ENCODE results near the gene RTP2. TPM values are rescaled to one million over a fixed set of nuclear protein-coding genes. Genes with fewer than 3 reads are reported as not detected.

Gene RTP2
- total and polyA plus RNA-seq, 9 donors: not detected

GRCh38 chr3:187679638-187680396 lies 22.5 kb downstream of the RTP2 start:
- no peaks in the 10 kb centered on the region for H3K36me3 ChIP-seq
- intact Hi-C loops (cut with DNase I): loop anchor here (2.0 to 10.0 kb wide), 7 partner anchors 65 to 463 kb away; no protein-coding TSS in a partner anchor
- no peaks in the 10 kb centered on the region for H3K4me1 ChIP-seq (ENCODE audit: insufficient read depth)
- H3K9me3 ChIP-seq: no peaks in the 10 kb centered on the region
- TF ChIP-seq POLR2A (IDR thresholded peaks at IDR 0.05) (no peak), CTCF (IDR thresholded peaks at IDR 0.05) (peak; percentile 55 to 73 (median 63))
- 27 to 29% (median 28%) methylated on average over 7 of the region's 7 CpGs for WGBS, 3 donors
- H3K27me3 ChIP-seq: no peaks in the 10 kb centered on the region
- DNase-seq: peak; percentile 64 to 83 (median 80)
- H3K27ac ChIP-seq: no peak overlapping the region
- no peak overlapping the region for H3K4me3 ChIP-seq

- TF ChIP-seq EP300 (IDR thresholded peaks at IDR 0.05) (no peak), CTCF (IDR thresholded peaks at IDR 0.05) (peak in 2 of 3 donors; percentile 27 to 36), POLR2A (IDR thresholded peaks at IDR 0.05) (no peak)
These were observed 23.6 kb downstream of the RTP2 start for GRCh38 chr3:187678726-187679268.

GRCh38 chr3:187677604-187678003 lies 24.8 kb downstream of the RTP2 start:
- 6 to 21% (median 18%) methylated on average over 1 of the region's 1 CpG for WGBS, 3 donors
- TF ChIP-seq EP300 (IDR thresholded peaks at IDR 0.05) (no peak), POLR2A (IDR thresholded peaks at IDR 0.05) (no peak), CTCF (IDR thresholded peaks at IDR 0.05) (no peak)
- H3K4me1 ChIP-seq (ENCODE audit: insufficient read depth): no peaks in the 10 kb centered on the region
- intact Hi-C loops (cut with DNase I): loop anchor here (2.0 to 10.0 kb wide), 6 partner anchors 63 to 457 kb away; no protein-coding TSS in a partner anchor
- no peak overlapping the region for H3K4me3 ChIP-seq
- no peak overlapping the region for H3K27ac ChIP-seq
- H3K9me3 ChIP-seq: no peaks in the 10 kb centered on the region
- H3K27me3 ChIP-seq: no peaks in the 10 kb centered on the region
- no peaks in the 10 kb centered on the region for H3K36me3 ChIP-seq
- DNase-seq: no peak

More at GRCh38 chr3:187678726-187679268, 23.6 kb downstream of the RTP2 start:
- peak in 4 of 5 donors; percentile 24 to 59 (median 40) for DNase-seq
- intact Hi-C loops (cut with DNase I): loop anchor here (2.0 to 10.0 kb wide), 6 partner anchors 64 to 458 kb away; no protein-coding TSS in a partner anchor
- H3K4me3 ChIP-seq: no peak overlapping the region
- H3K4me1 ChIP-seq (ENCODE audit: insufficient read depth): no peaks in the 10 kb centered on the region
- 9 to 19% (median 10%) methylated on average over 5 of the region's 5 CpGs for WGBS, 3 donors
- H3K36me3 ChIP-seq: no peaks in the 10 kb centered on the region
- H3K27me3 ChIP-seq: no peaks in the 10 kb centered on the region
- no peaks in the 10 kb centered on the region for H3K9me3 ChIP-seq
- no peak overlapping the region for H3K27ac ChIP-seq

GRCh38 chr3:187673012-187673411 lies 29.3 kb downstream of the RTP2 start:
- WGBS, 3 donors: 65 to 81% (median 73%) methylated on average over 3 of the region's 3 CpGs

More at GRCh38 chr3:187673012-187673411, 29.3 kb downstream of the RTP2 start:
- DNase-seq: no peak
- H3K27me3 ChIP-seq: no peaks in the 10 kb centered on the region
- no peak for TF ChIP-seq POLR2A (IDR thresholded peaks at IDR 0.05)
- TF ChIP-seq EP300 (IDR thresholded peaks at IDR 0.05): no peak
- TF ChIP-seq CTCF (IDR thresholded peaks at IDR 0.05): no peak
- H3K27ac ChIP-seq: no peak overlapping the region
- no peaks in the 10 kb centered on the region for H3K36me3 ChIP-seq
- intact Hi-C loops (cut with DNase I): loop anchor here in 2 of 4 donors (10.0 kb wide), 2 partner anchors 58 to 448 kb away; no protein-coding TSS in a partner anchor
- no peaks in the 10 kb centered on the region for H3K9me3 ChIP-seq
- H3K4me3 ChIP-seq: no peak overlapping the region
- H3K4me1 ChIP-seq (ENCODE audit: insufficient read depth): no peaks in the 10 kb centered on the region
